GM04504 (cell line): Measurements from ENCODE around the gene HIC2.
"Not testable (repeated sequence)": the region's sequence is repeated elsewhere in the genome, so short reads cannot be mapped to it uniquely, and the experiment has no call there.

Experiments
- DNase-seq: peaks from one replicate; pipeline ENCODE4 v3.0.0-alpha.2; 2012; ENCODE audit warnings: low read depth

Gene HIC2

GRCh38 chr22:21417227-21417746 lies at the start of gene HIC2:
Gene HIC2, plus strand, starts transcription at chr22:21417371. Its CDS starts 25,461 bp downstream, at chr22:21442832.
- DNase-seq = not testable (repeated sequence)

GRCh38 chr22:21368603-21369310 lies 48.4 kb upstream of the HIC2 start:
- not testable (repeated sequence) for DNase-seq

GRCh38 chr22:21375880-21376279 lies 41.3 kb upstream of the HIC2 start:
- not testable (repeated sequence) for DNase-seq

- DNase-seq = not testable (repeated sequence)
Observed at GRCh38 chr22:21383701-21384467, 33.3 kb upstream of the HIC2 start, which contains the start of gene RIMBP3B. Gene RIMBP3B, plus strand, starts transcription at chr22:21383751. Its CDS starts 108 bp downstream, at chr22:21383859.

- not testable (repeated sequence) for DNase-seq
Observed at GRCh38 chr22:21384468-21385357, 32.5 kb upstream of the HIC2 start.

GRCh38 chr22:21389480-21389879 lies 27.7 kb upstream of the HIC2 start:
- not testable (repeated sequence) for DNase-seq

GRCh38 chr22:21390013-21390412 lies 27.2 kb upstream of the HIC2 start:
- not testable (repeated sequence) for DNase-seq

- DNase-seq = not testable (repeated sequence)
Observed at GRCh38 chr22:21394613-21395012, 22.6 kb upstream of the HIC2 start.

GRCh38 chr22:21401197-21401969 lies 15.8 kb upstream of the HIC2 start:
- DNase-seq = not testable (repeated sequence)

GRCh38 chr22:21402763-21403314 lies 14.3 kb upstream of the HIC2 start:
- not testable (repeated sequence) for DNase-seq

- DNase-seq = not testable (repeated sequence)
Observed at GRCh38 chr22:21407139-21407538, 10.0 kb upstream of the HIC2 start.

- not testable (repeated sequence) for DNase-seq
Observed at GRCh38 chr22:21407792-21408191, 9.4 kb upstream of the HIC2 start.

GRCh38 chr22:21416375-21416774 lies 796 bp upstream of the HIC2 start:
- not testable (repeated sequence) for DNase-seq

- DNase-seq = not testable (repeated sequence)
Observed at GRCh38 chr22:21417853-21418252, 682 bp downstream of the HIC2 start.

- not testable (repeated sequence) for DNase-seq
Observed at GRCh38 chr22:21418974-21419638, 1.9 kb downstream of the HIC2 start.

GRCh38 chr22:21420180-21420763 lies 3.1 kb downstream of the HIC2 start:
- DNase-seq = not testable (repeated sequence)

GRCh38 chr22:21424084-21424709 lies 7.0 kb downstream of the HIC2 start:
- not testable (repeated sequence) for DNase-seq

GRCh38 chr22:21434378-21435233 lies 17.4 kb downstream of the HIC2 start:
- DNase-seq = not testable (repeated sequence)
